Kidney tubule cell (primary cell): ENCODE data around the gene CFAP61.
"Not testable (repeated sequence)": the region's sequence is repeated elsewhere in the genome, so short reads cannot be mapped to it uniquely, and the experiment has no call there.

ENCODE experiments used
- DNase-seq: peaks from one replicate; pipeline ENCODE4 v3.0.0-alpha.2; 2018; ENCODE audit warnings: low spot score

CFAP61 gene

DNA sequence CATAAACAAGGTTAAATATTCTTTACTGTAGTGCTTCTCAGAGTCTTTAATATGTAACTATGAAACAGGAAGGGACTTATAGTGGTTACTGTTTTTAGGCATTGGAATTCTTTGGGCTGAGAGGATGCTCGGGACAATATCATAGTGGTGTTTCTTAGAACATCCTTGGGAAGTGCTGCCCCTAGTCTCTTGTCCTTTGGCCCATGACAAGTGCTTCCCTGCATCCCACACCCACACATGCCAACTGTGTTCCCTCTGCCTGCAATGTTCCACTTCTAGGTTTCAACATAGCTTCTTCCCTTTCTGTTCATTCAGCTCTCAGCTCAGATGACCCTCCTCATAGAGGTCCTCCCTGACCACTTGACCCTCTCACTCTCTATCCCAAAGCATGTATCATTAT, 37.6 kb downstream of the CFAP61 start:
- no peak for DNase-seq

DNA sequence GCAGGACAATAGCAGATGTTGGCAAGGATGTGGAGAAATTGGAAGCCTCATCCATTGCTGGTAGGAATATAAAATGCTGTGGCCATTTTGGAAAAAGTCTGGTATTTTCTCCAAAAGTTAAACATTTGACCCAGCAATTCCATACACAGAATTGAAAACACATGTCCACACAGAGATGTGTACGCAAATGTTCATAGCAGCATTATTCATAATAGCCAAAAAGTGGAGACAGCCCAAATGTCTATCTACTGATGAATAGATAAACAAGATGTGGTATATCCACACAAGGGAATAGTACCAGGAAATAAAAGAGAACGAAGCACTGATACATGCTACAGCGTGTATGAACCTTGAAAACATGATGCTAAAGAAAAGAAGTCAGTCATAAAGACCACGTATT, 40.5 kb downstream of the CFAP61 start:
- DNase-seq: no peak

DNA sequence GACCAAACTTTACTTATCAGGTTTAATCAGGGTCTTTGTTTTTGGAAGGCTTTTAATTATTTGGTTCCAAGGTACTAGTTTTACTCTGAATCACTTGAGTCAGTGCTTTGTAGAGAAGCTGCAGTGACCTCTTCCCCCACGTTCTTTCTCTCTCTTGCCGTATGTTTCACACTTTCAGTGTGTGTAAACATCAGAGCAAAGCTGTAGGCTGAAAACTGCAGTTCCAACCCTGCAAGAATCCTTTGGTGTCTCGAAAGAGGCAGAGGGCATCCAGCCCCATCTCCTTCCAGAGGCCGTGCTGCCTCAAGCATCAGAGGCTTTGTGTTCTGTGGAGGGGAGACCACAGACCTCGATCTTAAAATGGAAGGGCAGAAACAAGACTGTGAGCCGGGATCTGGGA, 42.1 kb downstream of the CFAP61 start:
- no peak for DNase-seq

DNA sequence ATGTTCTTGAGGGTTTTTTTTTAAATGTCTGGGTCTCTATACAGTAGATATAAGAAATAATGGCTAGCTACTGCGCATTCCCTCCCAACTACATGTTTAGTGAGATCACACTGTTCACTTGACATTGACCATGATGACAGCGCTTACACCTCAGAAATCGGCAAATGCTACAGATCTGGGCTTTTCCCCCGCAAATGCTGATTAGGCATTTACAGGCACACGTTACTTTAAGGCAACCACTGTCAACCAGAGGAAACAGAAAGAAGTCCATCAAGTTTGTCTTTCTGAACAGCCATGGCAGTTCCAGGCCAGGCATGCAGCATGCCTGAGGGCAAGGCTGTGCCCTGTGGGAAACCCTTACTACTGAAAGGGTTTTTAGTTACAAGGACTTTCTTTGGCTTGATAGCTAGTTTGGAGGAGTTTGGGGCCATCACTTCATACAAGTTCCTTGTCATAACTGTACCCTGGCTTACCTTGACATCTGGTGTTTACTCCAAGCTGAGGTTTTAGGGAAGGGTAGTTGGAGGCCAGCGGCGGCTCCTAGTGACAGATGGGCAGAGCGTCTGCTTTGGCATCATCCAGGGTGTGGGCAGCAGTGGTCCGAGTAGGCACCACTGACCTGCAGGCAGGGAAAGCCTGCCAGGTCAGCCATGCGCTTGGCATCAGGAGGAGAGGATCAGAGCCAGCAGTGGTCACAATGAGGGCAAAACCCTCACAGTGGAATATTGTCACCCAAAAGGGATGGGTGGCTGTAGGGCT, 43.0 kb downstream of the CFAP61 start:
- DNase-seq: no peak

DNA sequence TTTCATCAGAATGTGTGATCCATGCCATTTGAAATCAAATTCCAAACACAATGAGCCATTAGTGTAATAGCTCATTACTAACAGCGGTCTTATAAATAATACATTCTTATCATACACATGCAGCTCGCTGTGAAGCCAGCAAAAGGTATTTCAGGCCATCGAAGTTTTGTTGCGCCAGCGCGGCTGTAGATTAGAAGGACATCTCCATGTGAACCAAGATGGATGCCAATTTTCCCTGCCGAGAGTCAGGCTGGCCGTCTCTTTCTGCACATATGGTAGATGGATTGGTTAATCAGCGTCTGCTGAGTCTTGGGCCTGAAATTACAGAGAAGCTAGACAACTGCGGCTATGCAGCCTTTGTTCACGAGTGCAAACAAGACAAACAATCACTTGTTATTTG, 44.1 kb downstream of the CFAP61 start:
- DNase-seq: no peak

DNA sequence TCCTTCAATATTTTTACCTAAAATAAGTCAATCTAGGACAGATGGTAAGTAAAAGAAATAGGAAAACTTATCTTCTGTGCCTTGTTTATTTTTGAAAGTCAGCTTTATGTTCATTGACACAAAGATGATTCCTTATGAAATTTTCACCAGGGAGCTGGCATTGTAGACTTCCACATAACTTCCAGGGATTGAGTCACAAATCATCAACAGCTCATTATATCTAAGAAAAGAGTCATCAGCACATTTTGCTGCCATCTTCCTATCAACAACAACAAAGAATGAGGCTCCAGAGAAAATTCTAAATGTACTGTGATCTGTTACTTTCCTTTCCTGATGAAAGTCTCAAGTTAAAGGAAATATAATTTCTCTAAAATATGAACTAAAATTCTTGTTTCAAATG, 48.5 kb downstream of the CFAP61 start:
- no peak for DNase-seq

DNA sequence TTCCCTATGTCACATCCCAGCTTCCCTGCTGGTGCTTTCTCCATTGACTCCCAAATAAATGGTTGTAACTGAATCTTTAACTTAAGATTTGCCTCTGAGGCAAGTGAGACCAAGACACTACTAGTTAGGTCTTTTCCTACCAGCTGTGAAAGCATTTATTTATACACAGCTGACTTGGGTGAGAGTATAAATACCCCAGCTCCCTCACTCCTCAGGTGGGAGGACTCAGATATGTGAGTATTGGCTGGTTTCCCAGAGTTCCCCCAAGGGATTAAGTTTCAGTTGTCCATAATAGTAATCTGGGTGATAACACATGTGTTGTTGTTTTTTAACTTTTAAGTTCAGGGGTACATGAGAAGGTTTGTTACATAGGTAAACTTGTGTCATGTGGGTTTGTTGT, 49.8 kb downstream of the CFAP61 start:
- DNase-seq: no peak

DNA sequence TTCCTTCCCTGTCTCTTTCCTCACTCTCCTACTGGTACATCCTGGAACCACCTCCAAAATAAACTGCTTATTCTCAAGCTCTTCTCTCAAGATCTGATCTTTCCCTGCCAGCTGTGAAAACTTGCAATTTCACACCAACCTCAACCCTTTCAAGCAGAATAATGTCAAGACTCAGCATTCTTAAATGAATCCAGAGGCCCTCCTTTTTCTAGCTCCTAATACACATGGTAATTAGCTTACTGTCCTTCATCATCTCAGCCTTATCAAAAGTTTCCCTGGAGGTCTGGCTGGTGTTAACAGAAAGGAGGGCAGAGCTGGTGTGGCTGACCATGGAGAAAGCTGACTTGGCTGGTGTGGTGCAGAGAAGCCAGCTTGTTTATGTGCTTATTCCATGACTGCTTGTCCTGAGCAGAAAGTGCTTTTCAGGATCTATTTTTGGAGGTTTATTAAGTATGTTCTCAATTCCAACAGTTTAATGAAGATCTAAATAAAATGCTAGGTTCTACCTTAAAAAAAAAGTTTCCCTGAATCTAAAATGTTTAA, 50.5 kb downstream of the CFAP61 start:
- no peak for DNase-seq

DNA sequence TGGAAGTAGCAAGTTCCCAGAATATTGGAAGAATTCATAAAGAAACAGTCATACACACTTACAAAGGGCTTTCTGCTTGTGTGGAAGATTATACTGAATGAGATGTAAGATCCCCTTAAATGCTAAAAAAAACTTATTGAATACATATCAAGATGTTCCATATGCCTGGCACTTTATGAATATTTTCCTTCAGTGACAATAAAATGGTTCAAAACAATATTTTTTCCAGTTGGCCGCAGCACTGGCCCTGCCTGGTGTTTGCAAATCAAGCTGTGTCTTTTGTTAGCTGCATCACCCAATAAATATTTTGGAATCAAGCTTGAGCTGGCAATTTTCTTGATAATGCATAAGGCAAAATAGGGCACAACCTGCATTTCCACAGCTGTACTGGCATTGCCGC, 51.2 kb downstream of the CFAP61 start:
- DNase-seq: no peak

DNA sequence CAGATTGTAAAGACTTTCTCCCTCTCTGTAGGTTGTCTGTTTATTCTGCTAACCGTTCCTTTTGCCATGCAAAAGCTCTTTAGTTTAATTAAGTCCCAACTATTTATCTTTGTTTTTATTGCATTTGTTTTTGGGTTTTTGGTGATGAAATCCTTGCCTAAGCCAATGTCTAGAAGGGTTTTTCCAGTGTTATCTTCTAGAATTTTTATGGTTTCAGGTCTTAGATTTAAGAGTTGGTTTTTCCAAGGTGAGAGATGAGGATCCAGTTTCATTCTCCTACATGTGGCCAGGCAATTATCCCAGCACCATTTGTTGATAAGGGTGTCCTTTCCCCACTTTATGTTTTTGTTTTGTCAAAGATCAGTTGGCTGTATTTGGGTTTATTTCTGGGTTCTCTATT, 70.9 kb downstream of the CFAP61 start:
- not testable (repeated sequence) for DNase-seq

DNA sequence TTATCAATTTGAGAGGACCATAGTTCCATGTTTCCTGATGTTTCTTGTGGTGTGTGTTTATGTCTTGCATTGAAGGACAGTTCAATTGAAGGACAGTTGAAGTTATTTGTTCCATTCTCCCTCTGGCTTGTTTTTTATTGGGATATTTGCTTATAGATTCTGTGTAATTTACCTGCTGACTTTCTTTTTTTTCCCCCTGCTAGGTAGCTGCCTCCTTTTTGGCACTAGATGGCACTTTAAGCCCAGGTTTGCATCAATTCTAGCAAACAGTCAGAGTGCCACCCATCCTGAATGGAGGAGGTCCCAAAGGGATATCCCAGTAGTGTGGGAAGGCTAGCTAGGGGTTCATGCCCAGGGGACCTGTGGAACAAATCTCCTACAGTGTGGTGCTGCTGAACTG, 78.1 kb downstream of the CFAP61 start:
- DNase-seq: peak; percentile 53

DNA sequence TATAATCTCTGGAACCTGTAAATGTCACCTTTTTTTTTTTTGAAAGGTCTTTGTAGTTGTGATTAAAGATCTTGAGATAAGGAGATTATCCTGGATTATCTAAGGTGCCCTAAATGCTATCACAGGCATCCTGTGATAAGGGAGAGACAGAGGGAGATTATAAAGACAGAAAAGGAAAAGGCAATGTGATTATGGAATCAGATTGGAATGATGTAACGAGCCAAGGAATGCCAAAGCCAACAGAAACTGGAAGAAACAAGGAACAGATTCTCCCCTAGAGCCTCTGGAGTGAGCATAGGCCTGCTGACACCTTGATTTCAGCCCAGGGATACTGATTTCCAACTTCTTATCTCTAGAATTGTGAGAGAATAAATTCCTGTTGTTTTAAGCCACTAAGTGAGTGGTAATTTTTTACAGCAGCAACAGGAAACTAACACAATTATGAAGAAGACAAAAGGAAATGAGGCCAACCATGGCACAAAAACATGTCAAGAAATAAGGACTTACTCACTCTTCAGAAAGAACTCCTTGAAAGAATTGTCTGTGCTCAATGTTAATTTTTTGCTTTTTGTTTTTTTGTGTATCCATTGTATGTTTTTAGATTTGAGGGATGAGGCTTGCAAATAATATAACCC, 82.7 kb downstream of the CFAP61 start:
- DNase-seq: no peak

DNA sequence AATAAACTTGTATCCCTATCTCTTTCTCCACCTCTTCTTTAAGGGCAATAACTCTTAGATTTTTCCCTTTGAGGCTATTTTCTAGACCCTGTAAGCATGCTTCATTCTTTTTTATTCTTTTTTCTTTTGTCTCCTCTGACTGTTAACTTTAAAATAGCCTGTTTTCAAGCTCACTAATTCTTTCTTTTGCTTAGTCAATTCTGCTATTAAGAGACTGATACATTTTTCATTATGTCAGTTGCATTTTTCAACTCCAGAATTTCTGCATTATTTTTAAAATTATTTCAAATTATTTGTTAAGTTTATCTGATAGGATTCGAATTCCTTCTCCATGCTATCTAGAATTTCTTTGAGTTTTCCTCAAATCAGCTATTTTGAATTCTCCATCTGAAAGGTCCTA, 84.0 kb downstream of the CFAP61 start:
- no peak for DNase-seq

DNA sequence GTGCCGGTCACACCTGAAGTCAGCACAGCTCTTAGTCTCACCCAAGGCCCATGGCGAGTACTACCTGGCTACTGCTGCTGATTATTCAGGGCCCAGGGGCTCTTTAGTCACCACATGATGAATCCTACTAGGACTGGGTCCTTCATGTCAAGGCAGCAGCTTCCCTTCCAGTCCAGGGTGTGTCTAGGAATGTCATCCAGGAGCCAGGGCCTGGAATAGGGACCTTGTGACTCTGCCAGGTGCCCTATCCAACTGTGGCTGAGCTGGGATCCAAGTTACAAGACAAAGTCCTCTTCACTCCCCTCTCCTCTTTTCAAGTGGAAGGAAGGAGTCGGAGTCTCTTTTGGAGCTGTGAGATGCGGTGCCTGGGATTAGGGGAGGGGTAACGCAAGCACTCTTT, 85.5 kb downstream of the CFAP61 start:
- no peak for DNase-seq

DNA sequence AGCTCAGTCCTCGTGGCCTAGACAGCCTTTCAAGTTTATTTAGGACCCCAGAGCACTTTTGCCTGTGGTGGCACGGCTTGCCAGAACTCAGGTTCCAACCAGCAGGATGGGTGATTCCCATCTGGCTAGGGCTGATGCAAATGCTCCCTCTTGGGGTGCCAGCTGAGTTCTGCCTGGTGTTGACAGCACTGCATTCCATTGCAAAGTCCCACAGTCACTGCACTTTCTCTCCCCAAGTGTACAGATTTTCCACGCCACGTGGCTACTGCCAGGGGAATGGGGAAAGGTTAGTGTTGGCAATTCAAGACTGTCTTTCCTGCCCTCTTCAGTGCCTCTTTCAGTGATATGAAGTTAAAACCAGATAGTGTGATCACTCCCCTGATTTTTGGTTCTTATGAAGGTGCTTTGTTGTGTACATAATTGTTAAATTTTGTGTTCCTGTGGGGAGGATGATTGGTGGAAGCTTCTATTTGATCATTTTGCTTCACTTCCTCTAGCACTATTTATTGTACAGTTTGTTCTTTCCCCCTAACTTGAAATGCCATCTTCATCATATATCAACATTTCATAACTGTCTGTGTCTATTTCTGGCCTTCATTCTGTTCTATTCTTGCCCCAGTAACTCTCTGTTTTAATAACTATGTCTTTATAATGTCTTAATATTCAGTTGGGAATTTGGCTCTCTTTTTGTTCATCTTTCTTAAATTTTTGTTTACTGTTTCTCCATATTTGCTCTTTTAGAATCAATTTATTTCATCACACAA, 86.2 kb downstream of the CFAP61 start:
- no peak for DNase-seq

DNA sequence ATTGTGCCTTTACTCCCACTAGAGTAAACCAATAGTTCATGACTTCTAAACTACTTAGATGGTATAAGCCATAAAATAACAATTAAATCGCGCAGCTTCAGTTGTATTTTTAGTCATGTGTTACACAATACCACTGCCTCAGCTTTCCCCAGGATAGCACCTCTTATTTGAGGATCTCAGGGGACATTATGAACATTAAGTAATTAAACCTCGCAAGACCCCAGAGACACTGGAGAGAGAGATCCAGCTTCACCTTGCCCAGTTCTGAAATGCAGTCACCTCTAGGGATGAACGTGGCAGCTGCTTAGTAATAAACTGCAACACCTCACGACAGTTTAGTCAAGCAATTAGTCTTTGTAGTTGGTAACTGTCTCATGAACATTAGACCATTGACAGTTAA, 87.1 kb downstream of the CFAP61 start:
- no peak for DNase-seq

DNA sequence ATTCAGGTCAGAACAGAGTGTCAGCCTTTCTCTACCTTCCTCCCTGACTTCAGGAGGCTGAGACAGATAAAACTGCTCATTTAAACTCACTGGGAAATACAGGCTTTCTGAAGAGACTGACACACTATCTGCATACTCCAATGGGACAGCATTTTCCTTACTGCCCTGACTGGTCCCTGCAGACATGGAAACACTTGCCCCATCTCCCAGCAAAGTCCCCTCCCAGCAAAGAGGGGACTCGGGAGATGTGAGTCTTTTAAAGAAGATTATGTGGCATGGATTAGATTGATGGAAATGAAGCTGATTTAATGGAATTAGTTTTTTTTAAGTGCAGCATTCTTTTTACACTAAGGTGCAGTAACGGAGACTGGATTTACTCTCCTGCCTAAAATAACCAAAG, 90.8 kb downstream of the CFAP61 start:
- DNase-seq: no peak

DNA sequence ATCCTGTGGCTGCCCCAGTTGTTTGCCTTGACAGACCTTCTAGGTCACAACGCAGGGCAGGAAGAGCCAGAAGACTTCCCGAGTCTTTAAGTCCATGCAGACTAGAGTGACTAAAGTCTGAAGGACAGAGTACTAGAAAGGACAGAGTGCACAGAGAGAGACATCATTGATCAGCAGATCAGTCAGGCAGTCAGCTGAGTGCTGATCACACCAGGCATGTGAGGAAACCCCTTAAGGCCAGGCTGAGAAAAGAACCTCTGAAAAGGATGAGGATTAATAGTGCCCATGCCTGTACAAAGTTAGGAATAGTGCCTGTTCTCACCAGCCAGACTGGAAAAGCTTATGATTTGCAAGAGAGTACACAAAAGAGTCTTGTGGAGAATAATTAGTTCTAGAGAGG, 91.3 kb downstream of the CFAP61 start:
- DNase-seq: no peak

DNA sequence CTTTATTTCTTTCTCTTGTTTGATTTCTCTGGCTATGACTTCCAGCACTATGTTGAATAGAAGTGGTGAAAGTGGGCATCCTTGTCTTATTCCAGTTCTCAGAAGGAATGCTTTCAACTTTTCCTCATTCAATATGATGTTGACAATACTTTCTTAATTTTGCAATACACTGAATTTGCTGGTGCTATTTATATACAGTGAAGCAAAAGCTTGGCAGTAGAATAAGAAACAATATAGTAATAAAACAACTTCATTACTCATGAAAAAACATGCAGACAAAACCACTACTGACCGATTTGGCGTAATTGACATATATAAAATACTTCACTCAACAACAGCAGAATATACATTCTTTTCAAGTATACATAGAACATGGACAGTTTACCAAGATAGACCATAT, 96.4 kb downstream of the CFAP61 start:
- no peak for DNase-seq

DNA sequence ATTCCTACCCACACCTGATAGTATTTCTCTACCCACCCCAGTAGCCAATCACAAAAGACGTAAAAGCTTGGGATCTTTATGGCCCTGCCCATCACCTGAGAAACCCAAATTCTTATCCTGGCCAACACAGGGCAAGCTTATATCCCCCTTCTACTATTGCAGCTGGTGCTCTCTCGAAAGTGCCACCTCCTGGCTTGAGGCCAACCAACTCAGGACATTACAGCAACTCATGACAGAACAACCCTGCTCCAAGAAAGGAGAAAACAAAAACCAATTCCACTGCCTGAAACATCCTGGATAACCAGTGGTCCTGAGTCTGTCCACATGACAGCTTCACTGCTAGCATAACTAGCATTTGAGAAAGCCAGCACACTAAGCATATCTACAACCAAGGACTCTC, 97.9 kb downstream of the CFAP61 start:
- no peak for DNase-seq

DNA sequence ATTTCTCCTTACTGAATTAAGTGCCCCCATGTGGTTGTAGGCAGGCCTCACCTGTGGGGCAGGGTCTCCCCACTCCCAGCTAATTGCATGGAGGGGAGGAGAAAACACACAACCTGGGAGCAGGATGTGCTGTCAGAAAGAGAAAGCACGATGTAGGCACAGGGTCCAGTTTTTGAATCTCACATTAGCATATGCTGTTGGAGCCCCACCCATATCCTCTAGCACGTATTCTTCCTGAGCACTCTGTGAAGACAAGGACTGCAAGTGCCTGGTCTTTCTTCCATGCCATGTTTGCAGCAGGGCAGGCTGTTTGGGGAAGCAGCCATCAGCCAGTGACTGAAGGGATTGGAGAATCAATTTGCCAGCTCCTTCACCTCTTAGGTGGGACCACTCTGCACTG, 108.2 kb downstream of the CFAP61 start:
- no peak for DNase-seq

DNA sequence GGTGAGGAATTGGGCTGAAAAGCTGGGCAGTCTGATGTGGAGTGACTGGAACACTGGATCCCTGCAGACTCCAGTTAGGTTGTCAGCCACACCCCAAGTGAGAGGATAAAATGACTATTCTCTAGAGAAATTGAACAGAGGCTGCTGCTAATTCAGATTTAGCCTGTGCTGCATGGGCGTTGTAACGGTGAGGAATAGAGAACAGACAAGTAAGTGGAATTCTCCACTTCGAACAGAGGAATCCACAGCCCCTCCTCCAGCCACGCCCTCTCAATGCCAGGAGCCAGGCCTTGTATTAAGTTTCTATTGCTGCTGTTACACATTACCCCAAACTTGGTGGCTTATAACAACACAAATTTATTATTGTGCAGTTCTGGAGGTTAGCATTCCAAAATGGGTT, 109.3 kb downstream of the CFAP61 start:
- DNase-seq: no peak

DNA sequence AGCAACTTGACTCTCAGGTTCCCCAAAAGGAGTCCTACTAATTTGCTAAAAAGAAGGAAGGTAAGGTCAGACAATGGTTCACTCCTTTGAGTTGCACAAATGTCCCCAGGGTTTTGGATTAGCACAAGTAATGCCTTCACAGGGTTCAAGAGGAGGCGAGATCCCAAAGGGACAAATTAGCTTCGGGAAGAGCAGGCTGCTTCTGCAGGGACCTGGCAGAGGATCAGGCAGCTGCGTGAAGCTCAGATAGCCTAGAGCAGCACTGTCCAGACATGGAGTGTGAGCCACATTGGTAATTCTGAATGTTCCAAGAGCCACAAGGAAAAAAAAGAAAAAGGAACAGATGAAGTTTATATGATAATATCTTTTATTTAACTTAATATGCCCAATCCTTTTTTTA, 115.4 kb downstream of the CFAP61 start:
- DNase-seq: no peak
